NCI-H748 treated with DMSO at 0.1 percent for 48 hours (cell line): ENCODE data around the gene LMO4.

ENCODE experiments used
- DNase-seq: peaks from one replicate; lab custom pipeline; 2025; lab: John Stamatoyannopoulos, UW

The LMO4 gene, protein sequence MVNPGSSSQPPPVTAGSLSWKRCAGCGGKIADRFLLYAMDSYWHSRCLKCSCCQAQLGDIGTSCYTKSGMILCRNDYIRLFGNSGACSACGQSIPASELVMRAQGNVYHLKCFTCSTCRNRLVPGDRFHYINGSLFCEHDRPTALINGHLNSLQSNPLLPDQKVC

DNA sequence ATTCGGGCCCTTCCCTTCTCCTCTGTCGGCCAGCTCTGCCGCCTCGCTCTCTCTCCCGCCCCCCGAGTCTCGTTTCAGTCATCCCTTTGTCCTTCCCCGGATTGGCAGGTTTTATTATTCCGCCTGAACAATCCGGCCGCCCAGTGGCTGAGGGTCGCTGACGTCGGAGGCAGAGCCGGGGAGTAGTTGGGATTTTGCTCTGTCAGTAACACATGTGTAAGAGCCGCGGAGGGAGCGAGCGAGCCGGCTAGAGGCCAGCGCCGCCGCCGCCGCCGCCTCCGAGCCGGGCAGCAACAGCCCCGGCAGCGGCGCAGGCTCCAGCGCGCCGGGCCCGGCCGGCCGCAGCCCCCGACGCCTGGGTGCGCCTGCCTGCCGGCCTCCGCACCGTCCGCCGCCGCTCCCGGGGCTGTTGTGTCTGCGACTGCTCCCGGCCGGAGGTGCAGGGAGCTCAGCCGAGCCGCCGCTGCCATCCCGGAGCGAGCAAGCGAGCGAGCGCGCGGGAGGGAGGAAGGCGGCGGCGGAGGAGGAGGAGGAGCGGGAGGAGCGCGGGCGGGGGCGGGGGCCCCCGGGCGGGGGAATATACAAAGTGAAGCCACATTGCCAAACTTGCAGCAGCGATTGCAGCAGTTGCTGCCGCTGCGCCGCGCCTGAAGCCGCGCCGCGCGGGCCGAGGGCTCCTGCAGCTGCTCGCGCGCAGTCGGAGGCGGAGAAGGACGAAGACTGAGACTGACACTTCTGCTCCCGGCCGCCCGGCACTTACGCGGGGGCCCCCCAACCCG, at the start of gene LMO4:
LMO4 (plus strand) TSS at position 609 of the 779 bp plus-strand sequence. CDS start 3,136 bp downstream, outside the sequence.
- peak; percentile 83 for DNase-seq

- no peak for DNase-seq
Measured at GRCh38 chr1:87279536-87279875, 49.2 kb upstream of the LMO4 start.

DNA sequence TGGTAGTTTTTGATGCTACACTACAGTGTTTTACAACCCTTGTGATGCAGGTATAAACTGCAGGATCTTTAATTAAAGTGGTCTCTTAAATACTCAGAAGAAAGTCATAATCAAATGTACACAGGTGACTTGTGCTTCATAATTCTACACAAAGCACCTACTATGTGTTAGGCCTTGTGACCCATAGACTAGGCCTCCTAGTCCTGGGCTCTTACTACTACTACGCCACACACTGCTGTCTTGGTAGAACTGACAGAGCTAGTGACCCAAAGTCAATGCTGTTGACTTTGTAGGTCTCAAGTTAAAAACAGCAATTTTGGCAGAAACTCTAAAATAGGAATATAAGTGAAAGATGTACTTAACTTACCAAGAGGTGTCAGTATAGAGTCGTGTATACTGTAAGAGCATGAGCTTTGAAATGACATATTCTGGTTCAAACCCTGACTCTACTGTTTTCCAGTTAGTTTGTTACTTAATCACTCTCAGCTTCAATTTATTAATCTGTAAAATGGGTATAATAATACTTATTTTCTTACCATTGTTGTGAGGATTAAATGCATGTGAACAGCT, 48.6 kb upstream of the LMO4 start:
- no peak for DNase-seq

DNA sequence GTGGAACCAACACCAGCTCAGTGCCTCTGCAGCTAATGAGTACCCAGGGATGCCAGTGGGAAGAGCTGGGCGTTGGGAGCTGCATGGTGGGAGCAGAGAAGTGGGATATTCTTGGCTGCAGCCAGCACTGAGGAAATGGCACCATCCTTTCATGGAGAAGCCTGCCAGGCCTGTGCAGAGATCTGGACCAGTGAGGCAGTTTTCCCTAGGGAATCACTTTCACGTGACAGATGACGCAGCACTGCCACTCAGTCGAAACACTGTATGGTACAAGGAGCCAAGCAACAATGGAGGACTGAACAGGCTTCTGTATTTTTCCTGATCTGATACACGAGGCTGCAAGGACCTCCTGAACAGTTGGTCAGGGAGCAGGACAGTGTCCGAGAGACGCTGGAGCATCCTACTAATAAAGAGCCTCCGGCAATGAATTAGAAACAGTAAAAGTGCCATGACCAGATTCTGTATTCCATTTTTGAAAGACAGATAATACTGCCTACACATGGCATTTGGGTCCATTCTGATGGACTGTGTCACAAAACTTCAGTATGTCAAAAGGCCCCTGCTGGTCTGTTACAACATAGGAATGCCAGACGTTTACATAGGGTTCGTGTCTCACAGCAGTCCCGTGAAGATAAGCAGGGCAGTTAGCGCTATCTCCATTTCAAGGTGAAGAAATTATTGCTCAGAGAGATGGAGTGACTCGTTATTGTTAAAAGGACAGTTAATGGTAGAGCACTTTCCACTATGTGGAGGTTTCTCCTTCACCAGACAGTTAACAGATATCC, 44.0 kb upstream of the LMO4 start:
- DNase-seq: no peak

DNA sequence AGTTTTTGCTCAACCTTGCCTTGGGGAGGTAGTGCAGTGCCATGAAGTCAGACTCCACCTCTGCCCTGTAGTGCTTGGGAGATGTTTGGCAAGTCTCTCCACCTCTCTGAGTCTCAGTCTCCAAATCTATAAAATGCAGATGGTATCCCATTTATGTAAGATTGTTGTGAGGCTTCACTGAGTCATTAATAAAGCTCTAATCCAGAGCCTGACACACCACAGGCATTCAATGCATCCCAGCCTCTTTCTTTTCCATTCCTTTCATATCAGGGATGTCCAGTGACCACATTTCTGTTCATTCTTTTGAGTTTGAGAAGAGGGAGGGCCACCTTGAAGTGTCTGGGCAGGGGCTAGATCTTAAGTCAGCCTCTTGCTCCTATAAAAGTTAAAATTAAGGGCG, 37.6 kb upstream of the LMO4 start:
- no peak for DNase-seq

GRCh38 chr1:87292684-87293493, 35.8 kb upstream of the LMO4 start:
- peak; percentile 44 for DNase-seq

- no peak for DNase-seq
Measured at GRCh38 chr1:87294633-87295032, 34.0 kb upstream of the LMO4 start.

GRCh38 chr1:87295445-87296110, 33.1 kb upstream of the LMO4 start:
- DNase-seq: peak; percentile 2

GRCh38 chr1:87296206-87296605, 32.5 kb upstream of the LMO4 start:
- DNase-seq: no peak

- DNase-seq: no peak
Measured at GRCh38 chr1:87299661-87300060, 29.0 kb upstream of the LMO4 start.

DNA sequence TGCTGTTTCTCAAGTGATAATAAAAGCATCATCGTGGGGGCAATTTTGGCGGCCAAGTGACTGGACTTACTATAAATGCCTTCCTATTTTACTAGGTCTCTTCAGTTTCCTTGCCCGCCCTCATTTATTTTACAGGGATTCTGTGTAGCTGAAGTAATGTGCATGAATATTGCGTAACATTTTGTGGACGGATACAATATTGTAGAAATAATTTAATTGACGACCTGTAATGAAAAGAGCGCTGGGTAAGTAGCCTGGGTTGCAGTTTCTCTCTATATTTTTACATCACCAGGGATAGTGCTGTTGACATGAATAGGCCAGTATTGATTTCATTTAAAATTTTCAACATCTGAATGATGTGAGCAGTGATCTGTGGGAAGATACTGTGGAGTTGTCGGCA, 28.1 kb upstream of the LMO4 start:
- no peak for DNase-seq

DNA sequence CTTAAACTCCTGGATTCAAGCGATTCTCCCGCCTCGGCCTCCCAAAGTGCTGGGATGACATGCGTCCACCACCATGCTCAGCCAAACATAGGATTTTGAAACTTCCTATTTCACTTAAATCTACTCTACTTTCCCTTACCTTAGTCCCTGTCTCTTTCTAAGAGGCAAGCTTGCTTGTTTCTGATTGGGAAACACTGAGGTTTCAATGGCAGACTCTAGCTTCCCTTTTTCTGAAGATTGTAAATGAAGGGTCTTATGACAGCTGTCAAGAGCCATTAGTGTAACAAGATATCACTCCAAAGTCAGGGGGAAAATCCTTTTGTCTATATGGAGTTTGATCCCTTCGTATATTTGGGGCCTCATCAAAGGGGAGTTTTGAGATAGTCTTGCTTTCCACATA, 23.5 kb upstream of the LMO4 start:
- DNase-seq: no peak

GRCh38 chr1:87305762-87306161, 22.9 kb upstream of the LMO4 start:
- no peak for DNase-seq

DNA sequence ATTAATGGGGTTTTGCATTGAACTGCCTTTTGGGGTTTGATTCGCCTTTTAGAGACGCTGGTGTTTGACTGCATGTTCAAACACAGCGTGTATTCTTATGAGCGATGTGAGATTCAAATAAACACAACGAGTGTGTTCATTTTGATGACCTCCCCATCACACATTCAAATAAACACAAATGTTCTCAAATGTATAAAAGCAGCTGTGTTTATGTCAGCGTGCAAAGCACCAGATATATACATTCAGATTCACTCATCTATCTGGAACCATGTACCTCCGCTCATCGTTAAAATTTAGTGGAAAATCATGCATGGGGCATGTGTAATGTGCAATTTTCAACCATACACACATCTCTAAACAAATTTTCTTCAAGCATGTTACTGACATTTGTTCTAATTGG, 21.4 kb upstream of the LMO4 start:
- DNase-seq: no peak

- no peak for DNase-seq
Measured at GRCh38 chr1:87307931-87308330, 20.7 kb upstream of the LMO4 start.

DNA sequence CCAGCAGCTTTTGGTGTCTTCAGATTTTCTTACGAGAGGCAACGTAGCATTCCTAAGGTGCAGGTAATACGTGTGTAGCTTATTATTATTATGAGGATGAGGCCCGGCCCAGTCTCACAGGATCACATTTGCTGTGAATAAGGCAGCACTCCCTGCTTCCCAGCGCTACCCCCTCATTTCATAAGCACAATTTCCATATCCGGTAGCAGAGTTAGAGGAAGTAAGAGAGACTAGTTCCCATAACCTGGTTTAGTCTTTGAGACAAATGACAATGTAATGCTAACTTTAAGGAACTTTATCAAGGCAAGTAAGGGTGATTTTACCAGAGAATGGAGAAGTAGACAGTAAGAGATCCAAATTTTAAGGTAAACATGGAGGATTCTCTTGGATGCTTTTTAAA, 14.6 kb upstream of the LMO4 start:
- DNase-seq: no peak

DNA sequence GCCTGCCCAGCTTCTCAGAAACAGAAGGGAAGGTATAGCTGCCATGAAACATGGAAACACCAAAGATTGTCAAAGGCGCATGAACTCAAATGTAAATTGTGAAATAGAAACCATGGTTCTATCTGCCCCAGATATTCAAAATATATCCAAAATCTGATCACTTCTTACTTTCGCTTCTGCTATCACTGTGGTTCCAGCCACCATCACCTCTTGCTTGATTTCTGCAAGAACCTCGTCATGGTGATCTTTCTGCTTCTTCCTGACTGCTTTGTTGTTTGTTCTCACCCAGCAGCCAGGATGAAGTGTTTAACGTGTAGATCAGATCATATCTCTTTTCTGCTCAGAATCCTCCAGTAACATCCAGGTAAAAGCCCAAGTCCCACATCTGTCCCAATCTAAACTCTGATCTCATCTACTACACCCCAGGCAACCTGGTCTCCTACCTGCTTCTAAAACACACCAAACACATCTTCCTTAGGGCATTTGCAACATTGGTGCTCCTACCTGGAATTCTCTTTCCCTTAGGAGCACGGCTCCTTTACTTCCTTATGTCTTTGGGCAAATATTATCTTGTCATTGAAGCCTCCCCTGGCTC, 10.5 kb upstream of the LMO4 start:
- DNase-seq: no peak

GRCh38 chr1:87318806-87319205, 9.9 kb upstream of the LMO4 start:
- no peak for DNase-seq

DNA sequence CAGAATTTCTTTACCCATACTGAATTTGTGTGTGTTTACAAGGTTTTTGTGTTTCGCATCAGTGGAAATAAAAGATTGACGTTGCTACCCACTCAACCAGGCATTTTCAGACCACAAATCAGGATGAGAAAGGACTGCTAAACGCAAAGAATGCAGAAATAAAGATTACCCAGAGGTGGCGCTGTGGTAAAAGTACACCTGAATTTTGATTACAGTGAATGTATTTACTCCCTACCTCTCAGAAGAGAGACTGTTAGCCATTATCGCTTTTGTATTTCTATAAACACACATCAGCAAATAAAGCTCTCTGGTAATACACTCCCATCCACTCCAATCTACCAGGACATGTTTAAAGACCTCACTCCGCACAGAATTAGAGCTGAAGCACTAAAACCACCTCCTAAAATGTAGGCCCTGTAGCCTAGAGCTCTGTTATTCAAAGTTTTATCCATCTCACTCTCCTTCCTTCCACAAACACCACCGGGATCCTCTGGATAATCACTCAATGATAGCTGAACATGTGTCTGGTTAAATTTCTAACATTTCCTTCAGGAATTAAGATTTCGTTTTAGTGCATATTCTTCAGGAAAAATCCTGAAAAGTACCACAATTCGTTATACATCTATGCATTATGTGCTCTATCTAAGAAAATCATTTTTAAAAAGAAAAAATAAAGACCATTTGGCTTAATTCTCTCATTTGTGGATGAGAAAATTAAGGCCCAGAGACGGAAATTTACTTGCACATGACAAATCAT, 2.5 kb upstream of the LMO4 start:
- DNase-seq: peak; percentile 78
